ENCODE results near the gene RXRA. TPM values are rescaled to one million over a fixed set of nuclear protein-coding genes. Genes with fewer than 3 reads are reported as not detected.

Gene RXRA
- total and polyA plus RNA-seq, 2 of the 4 experiments (the other 2 are of a cell fraction) = 7.5 to 17.9 TPM

GRCh38 chr9:134392900-134393299 lies 66.6 kb downstream of the RXRA start:
- no peak for DNase-seq
- Histone ChIP-seq H2BK20ac (ENCODE audit: low read depth, low read length) (no peak overlapping the region), H2AK9ac (replicated peaks; ENCODE audit: low read depth, low read length, poor library complexity) (no peak overlapping the region), H3K9me3 (ENCODE audit: control insufficient read depth, insufficient read depth, low read length) (no peaks in the 10 kb centered on the region), H3K79me1 (ENCODE audit: low read depth in 1 of 2, low read length in 2 of 2) (peaks cover 14 to 92% of the 10 kb centered on the region in 2 experiments), H3K9me1 (ENCODE audit: insufficient read depth, low read length) (peaks cover 12% of the 10 kb centered on the region; the same call in 1 of the 2 replicates), H2AFZ (replicated peaks; ENCODE audit: low read length, poor library complexity) (no peak overlapping the region), H3K56ac (ENCODE audit: extremely low read depth, insufficient read depth, low read length) (no peak overlapping the region), H3K18ac (ENCODE audit: low read depth, low read length) (no peak overlapping the region), H2AK5ac (ENCODE audit: low read depth, low read length) (no peak overlapping the region), H2BK15ac (ENCODE audit: low read depth, low read length) (no peak overlapping the region), H2BK120ac (ENCODE audit: low read depth, low read length) (no peak overlapping the region), H4K8ac (ENCODE audit: low read depth in 2 of 2, low read length in 2 of 2) (no peak overlapping the region), H3K4ac (ENCODE audit: low read depth, low read length) (no peak overlapping the region), H3K4me2 (ENCODE audit: low read depth, low read length) (no peak overlapping the region), H2BK5ac (ENCODE audit: low read depth, low read length, poor library complexity, severe bottlenecking) (no peak overlapping the region), H4K5ac (ENCODE audit: low read depth, low read length) (no peak overlapping the region), H3K36me3 (ENCODE audit: control insufficient read depth, insufficient read depth, low read length) (no peaks in the 10 kb centered on the region), H3K27ac (ENCODE audit: insufficient read depth, low read length) (no peak overlapping the region), H3K23ac (ENCODE audit: low read depth, low read length) (no peak overlapping the region), H3K4me3 (ENCODE audit: insufficient read depth, low read depth, low read length) (no peak overlapping the region), H4K20me1 (ENCODE audit: insufficient read depth, low read length) (peaks cover 100% of the 10 kb centered on the region), H3K4me1 (ENCODE audit: control insufficient read depth, insufficient read depth, low read length) (peaks cover 7% of the 10 kb centered on the region), H4K91ac (ENCODE audit: insufficient read depth, low read depth, low read length) (no peak overlapping the region), H3K14ac (replicated peaks; ENCODE audit: low read depth, low read length) (no peak overlapping the region), H3K9ac (ENCODE audit: low read depth, low read length) (no peak overlapping the region), H3K27me3 (ENCODE audit: control insufficient read depth, insufficient read depth, low read length) (no peaks in the 10 kb centered on the region)
- CTCF ChIA-PET = no interaction called here
- POLR2A ChIA-PET (ENCODE audit: unreplicated experiment) = no interaction called here
- dilution Hi-C loops (cut with HindIII; ENCODE audit: low sequenced_read_pairs, unreplicated experiment) (no loop called here), in situ Hi-C loops (cut with MboI; ENCODE audit: low sequenced_read_pairs) (no loop called here), intact Hi-C loops (cut with micrococcal nuclease) (no loop called here)
- no peak for ATAC-seq (ENCODE audit: low read depth)
- 82% methylated on average over 2 of the region's 12 CpGs; no CpG with 5 or more reads in 1 of the 2 experiments for WGBS, 2 experiments (ENCODE audit: extremely low coverage in 2 of 2, insufficient read length in 1 of 2)
- no TSS peak for BruUV-seq (replicated peaks)
- no peak for TF ChIP-seq POLR2A (IDR thresholded peaks at IDR 0.05; ENCODE audit: low read depth, low read length)
